ENCODE results near the gene RAPGEF2.

The RAPGEF2 gene

GRCh38 chr4:159137176-159137575 is 34.3 kb downstream of the RAPGEF2 start:
- no peak overlapping the region for H3K4me3 Mint-ChIP-seq
- H3K27ac Mint-ChIP-seq: no peak overlapping the region
- H3K9me3 Mint-ChIP-seq (ENCODE audit: low read depth): no peaks in the 10 kb centered on the region
- peaks cover 5% of the 10 kb centered on the region for H3K4me1 Mint-ChIP-seq (ENCODE audit: low read depth)
- peaks cover 8% of the 10 kb centered on the region for H3K36me3 Mint-ChIP-seq
- H3K27me3 Mint-ChIP-seq: no peaks in the 10 kb centered on the region

- H3K27me3 Mint-ChIP-seq: no peaks in the 10 kb centered on the region
- H3K4me1 Mint-ChIP-seq (ENCODE audit: low read depth): peaks cover 6% of the 10 kb centered on the region
- no peak overlapping the region for H3K4me3 Mint-ChIP-seq
- H3K27ac Mint-ChIP-seq: no peak overlapping the region
- no peaks in the 10 kb centered on the region for H3K9me3 Mint-ChIP-seq (ENCODE audit: low read depth)
- peaks cover 9% of the 10 kb centered on the region for H3K36me3 Mint-ChIP-seq
Measured at GRCh38 chr4:159138436-159138835, 35.6 kb downstream of the RAPGEF2 start.

- no peaks in the 10 kb centered on the region for H3K27me3 Mint-ChIP-seq
- H3K36me3 Mint-ChIP-seq: peaks cover 11% of the 10 kb centered on the region
- H3K4me1 Mint-ChIP-seq (ENCODE audit: low read depth): peaks cover 10% of the 10 kb centered on the region
- no peaks in the 10 kb centered on the region for H3K9me3 Mint-ChIP-seq (ENCODE audit: low read depth)
- no peak overlapping the region for H3K27ac Mint-ChIP-seq
- no peak overlapping the region for H3K4me3 Mint-ChIP-seq
Measured at GRCh38 chr4:159141193-159141592, 38.3 kb downstream of the RAPGEF2 start.

- Mint-ChIP-seq H3K4me1 (ENCODE audit: low read depth) (peaks cover 10% of the 10 kb centered on the region), H3K9me3 (ENCODE audit: low read depth) (no peaks in the 10 kb centered on the region), H3K4me3 (no peak overlapping the region), H3K36me3 (peaks cover 11% of the 10 kb centered on the region), H3K27ac (no peak overlapping the region), H3K27me3 (no peaks in the 10 kb centered on the region)
Measured at GRCh38 chr4:159142241-159142640, 39.4 kb downstream of the RAPGEF2 start.

- Mint-ChIP-seq H3K27me3 (no peaks in the 10 kb centered on the region), H3K4me1 (ENCODE audit: low read depth) (peaks cover 10% of the 10 kb centered on the region), H3K27ac (no peak overlapping the region), H3K4me3 (no peak overlapping the region), H3K9me3 (ENCODE audit: low read depth) (no peaks in the 10 kb centered on the region), H3K36me3 (peaks cover 11% of the 10 kb centered on the region)
Measured at GRCh38 chr4:159142681-159143384, 40.0 kb downstream of the RAPGEF2 start.

GRCh38 chr4:159143687-159144086 is 40.8 kb downstream of the RAPGEF2 start:
- H3K4me1 Mint-ChIP-seq (ENCODE audit: low read depth): peaks cover 9% of the 10 kb centered on the region
- no peak overlapping the region for H3K27ac Mint-ChIP-seq
- no peaks in the 10 kb centered on the region for H3K27me3 Mint-ChIP-seq
- peaks cover 11% of the 10 kb centered on the region for H3K36me3 Mint-ChIP-seq
- H3K4me3 Mint-ChIP-seq: no peak overlapping the region
- no peaks in the 10 kb centered on the region for H3K9me3 Mint-ChIP-seq (ENCODE audit: low read depth)

GRCh38 chr4:159144112-159144694 is 41.3 kb downstream of the RAPGEF2 start:
- Mint-ChIP-seq H3K27ac (no peak overlapping the region), H3K4me3 (no peak overlapping the region), H3K4me1 (ENCODE audit: low read depth) (peaks cover 5% of the 10 kb centered on the region), H3K36me3 (peaks cover 11% of the 10 kb centered on the region), H3K27me3 (no peaks in the 10 kb centered on the region), H3K9me3 (ENCODE audit: low read depth) (no peaks in the 10 kb centered on the region)

- H3K4me3 Mint-ChIP-seq: no peak overlapping the region
- no peaks in the 10 kb centered on the region for H3K27me3 Mint-ChIP-seq
- H3K27ac Mint-ChIP-seq: no peak overlapping the region
- peaks cover 5% of the 10 kb centered on the region for H3K4me1 Mint-ChIP-seq (ENCODE audit: low read depth)
- no peaks in the 10 kb centered on the region for H3K9me3 Mint-ChIP-seq (ENCODE audit: low read depth)
- H3K36me3 Mint-ChIP-seq: peaks cover 9% of the 10 kb centered on the region
Measured at GRCh38 chr4:159145318-159145991, 42.6 kb downstream of the RAPGEF2 start.

- Mint-ChIP-seq H3K4me1 (ENCODE audit: low read depth) (peaks cover 7% of the 10 kb centered on the region), H3K9me3 (ENCODE audit: low read depth) (no peaks in the 10 kb centered on the region), H3K27ac (no peak overlapping the region), H3K4me3 (no peak overlapping the region), H3K36me3 (peaks cover 8% of the 10 kb centered on the region), H3K27me3 (no peaks in the 10 kb centered on the region)
Measured at GRCh38 chr4:159145992-159146330, 43.1 kb downstream of the RAPGEF2 start.

- no peak overlapping the region for H3K27ac Mint-ChIP-seq
- no peak overlapping the region for H3K4me3 Mint-ChIP-seq
- peaks cover 7% of the 10 kb centered on the region for H3K4me1 Mint-ChIP-seq (ENCODE audit: low read depth)
- peaks cover 8% of the 10 kb centered on the region for H3K36me3 Mint-ChIP-seq
- no peaks in the 10 kb centered on the region for H3K27me3 Mint-ChIP-seq
- no peaks in the 10 kb centered on the region for H3K9me3 Mint-ChIP-seq (ENCODE audit: low read depth)
Measured at GRCh38 chr4:159146488-159146887, 43.6 kb downstream of the RAPGEF2 start.

- Mint-ChIP-seq H3K36me3 (peaks cover 7% of the 10 kb centered on the region), H3K4me3 (no peak overlapping the region), H3K4me1 (ENCODE audit: low read depth) (peaks cover 6% of the 10 kb centered on the region)
Measured at GRCh38 chr4:159148441-159148840, 45.6 kb downstream of the RAPGEF2 start.

GRCh38 chr4:159149666-159150065 is 46.8 kb downstream of the RAPGEF2 start:
- Mint-ChIP-seq H3K27ac (no peak overlapping the region), H3K4me1 (ENCODE audit: low read depth) (peaks cover 6% of the 10 kb centered on the region), H3K36me3 (peaks cover 5% of the 10 kb centered on the region), H3K4me3 (no peak overlapping the region), H3K27me3 (no peaks in the 10 kb centered on the region), H3K9me3 (ENCODE audit: low read depth) (no peaks in the 10 kb centered on the region)

More at GRCh38 chr4:159148441-159148840, 45.6 kb downstream of the RAPGEF2 start:
- Mint-ChIP-seq H3K9me3 (ENCODE audit: low read depth) (no peaks in the 10 kb centered on the region), H3K27ac (no peak overlapping the region), H3K27me3 (no peaks in the 10 kb centered on the region)

- Mint-ChIP-seq H3K27ac (no peak overlapping the region), H3K36me3 (peaks cover 4% of the 10 kb centered on the region), H3K4me3 (no peak overlapping the region), H3K4me1 (ENCODE audit: low read depth) (peaks cover 6% of the 10 kb centered on the region), H3K27me3 (no peaks in the 10 kb centered on the region), H3K9me3 (ENCODE audit: low read depth) (no peaks in the 10 kb centered on the region)
Measured at GRCh38 chr4:159150396-159150795, 47.5 kb downstream of the RAPGEF2 start.

GRCh38 chr4:159150821-159151390 is 48.0 kb downstream of the RAPGEF2 start:
- H3K9me3 Mint-ChIP-seq (ENCODE audit: low read depth): no peaks in the 10 kb centered on the region
- H3K4me3 Mint-ChIP-seq: no peak overlapping the region
- peaks cover 4% of the 10 kb centered on the region for H3K4me1 Mint-ChIP-seq (ENCODE audit: low read depth)
- no peak overlapping the region for H3K27ac Mint-ChIP-seq
- H3K36me3 Mint-ChIP-seq: no peaks in the 10 kb centered on the region
- H3K27me3 Mint-ChIP-seq: no peaks in the 10 kb centered on the region

GRCh38 chr4:159151689-159152088 is 48.8 kb downstream of the RAPGEF2 start:
- no peak overlapping the region for H3K4me3 Mint-ChIP-seq
- H3K27me3 Mint-ChIP-seq: no peaks in the 10 kb centered on the region

More at GRCh38 chr4:159151689-159152088, 48.8 kb downstream of the RAPGEF2 start:
- no peaks in the 10 kb centered on the region for H3K36me3 Mint-ChIP-seq
- peaks cover 4% of the 10 kb centered on the region for H3K4me1 Mint-ChIP-seq (ENCODE audit: low read depth)
- H3K9me3 Mint-ChIP-seq (ENCODE audit: low read depth): no peaks in the 10 kb centered on the region
- H3K27ac Mint-ChIP-seq: no peak overlapping the region
